ENCODE data around the gene HOXC5. TPM values are rescaled to one million over a fixed set of nuclear protein-coding genes. Genes with fewer than 3 reads are reported as not detected.
A peak's percentile ranks its signal among the peaks of the same experiment; 100 is the strongest.

HOXC5 gene
- total RNA-seq, 1 donor from 2014 or later = not detected

GRCh38 chr12:54019091-54019811 lies 13.6 kb upstream of the HOXC5 start:
- intact Hi-C loops (cut with DNase I) = no loop called here
- ATAC-seq (no peak), DNase-seq (no peak)
- TF ChIP-seq CTCF (IDR thresholded peaks at IDR 0.05) = no peak
- H3K9me3 ChIP-seq = no peaks in the 10 kb centered on the region
- H3K4me3 ChIP-seq = peak overlapping the region; percentile 48
- H3K4me1 ChIP-seq = peaks cover 5% of the 10 kb centered on the region
- H3K27ac ChIP-seq = peak overlapping the region; percentile 65
- peaks cover 96% of the 10 kb centered on the region for H3K27me3 ChIP-seq
- no peaks in the 10 kb centered on the region for H3K36me3 ChIP-seq

- no peaks in the 10 kb centered on the region for H3K9me3 ChIP-seq
- H3K36me3 ChIP-seq = no peaks in the 10 kb centered on the region
- H3K4me3 ChIP-seq = peak overlapping the region; percentile 35
- peaks cover 5% of the 10 kb centered on the region for H3K4me1 ChIP-seq
- H3K27me3 ChIP-seq = peaks cover 96% of the 10 kb centered on the region
- peak overlapping the region; percentile 65 for H3K27ac ChIP-seq
- DNase-seq (no peak), ATAC-seq (no peak)
- no peak for TF ChIP-seq CTCF (IDR thresholded peaks at IDR 0.05)
- intact Hi-C loops (cut with DNase I) = no loop called here
Measured at GRCh38 chr12:54019924-54020590, 12.8 kb upstream of the HOXC5 start.

GRCh38 chr12:54020591-54021405 lies 12.1 kb upstream of the HOXC5 start:
- H3K36me3 ChIP-seq = no peaks in the 10 kb centered on the region
- H3K9me3 ChIP-seq = no peaks in the 10 kb centered on the region
- peaks cover 96% of the 10 kb centered on the region for H3K27me3 ChIP-seq
- H3K27ac ChIP-seq = no peak overlapping the region
- ATAC-seq (no peak), DNase-seq (no peak)
- H3K4me1 ChIP-seq = peaks cover 5% of the 10 kb centered on the region
- TF ChIP-seq CTCF (IDR thresholded peaks at IDR 0.05) = no peak
- H3K4me3 ChIP-seq = no peak overlapping the region
- intact Hi-C loops (cut with DNase I) = no loop called here

DNA sequence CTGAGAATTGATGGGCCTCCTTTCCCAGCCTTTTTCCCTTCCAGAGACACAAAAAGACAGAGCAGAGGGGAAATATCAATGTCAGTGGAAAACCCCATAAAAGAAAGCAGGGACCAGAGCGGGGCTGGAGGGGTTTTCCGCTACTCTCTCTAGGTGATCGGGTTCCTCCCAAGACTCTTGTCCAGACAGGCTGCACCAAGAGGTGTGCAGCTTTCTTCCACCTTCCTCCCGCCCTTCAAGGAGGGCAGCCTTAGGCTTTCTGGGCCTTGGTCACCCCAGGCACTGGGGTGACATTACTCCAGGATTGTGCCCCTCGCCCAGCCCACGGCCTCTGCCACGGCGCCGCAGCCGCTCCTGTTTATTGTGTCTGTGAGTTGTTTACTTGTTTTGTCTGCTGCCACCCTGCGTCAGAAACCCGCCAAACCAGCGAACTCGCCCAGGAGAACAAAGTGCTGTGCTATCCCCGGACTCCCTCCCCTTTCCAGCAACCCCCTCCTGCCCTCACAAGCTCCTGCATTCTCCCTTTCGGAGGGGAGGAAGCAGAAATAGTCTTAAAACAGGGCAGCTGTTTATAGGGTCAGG lies 11.3 kb upstream of the HOXC5 start:
- H3K4me3 ChIP-seq = no peak overlapping the region
- ATAC-seq = no peak
- H3K27me3 ChIP-seq = peaks cover 91% of the 10 kb centered on the region
- intact Hi-C loops (cut with DNase I) = no loop called here
- peaks cover 5% of the 10 kb centered on the region for H3K4me1 ChIP-seq
- TF ChIP-seq CTCF (IDR thresholded peaks at IDR 0.05) = no peak
- no peak overlapping the region for H3K27ac ChIP-seq
- DNase-seq = no peak
- no peaks in the 10 kb centered on the region for H3K9me3 ChIP-seq
- H3K36me3 ChIP-seq = no peaks in the 10 kb centered on the region

GRCh38 chr12:54022960-54023884 lies 9.6 kb upstream of the HOXC5 start:
- H3K4me1 ChIP-seq = peaks cover 5% of the 10 kb centered on the region
- no peaks in the 10 kb centered on the region for H3K36me3 ChIP-seq
- ATAC-seq (no peak), DNase-seq (no peak)
- peaks cover 91% of the 10 kb centered on the region for H3K27me3 ChIP-seq
- intact Hi-C loops (cut with DNase I) = no loop called here
- H3K27ac ChIP-seq = no peak overlapping the region
- no peak overlapping the region for H3K4me3 ChIP-seq
- TF ChIP-seq CTCF (IDR thresholded peaks at IDR 0.05) = no peak
- H3K9me3 ChIP-seq = no peaks in the 10 kb centered on the region

Data from upper lobe of right lung (tissue), 1 donor.